Posterior cingulate gyrus (tissue), 11 donors: ENCODE data around the gene ZNF668.
"Not testable (repeated sequence)": the region's sequence is repeated elsewhere in the genome, so short reads cannot be mapped to it uniquely, and the experiment has no call there.

ENCODE experiments used
- DNase-seq, 10 donors: peaks; one replicate each; pipeline versions ENCODE4 v3.0.0 to v3.0.0-alpha.2; 2020 to 2021; ENCODE audit warnings: mixed read lengths in 3 of 10
- intact Hi-C: fragments of 100-400 bp; cut with DNase I; formaldehyde crosslinking; loops from one replicate; pipeline ENCODE4 v1.15.1; 2023

ZNF668 gene

DNA sequence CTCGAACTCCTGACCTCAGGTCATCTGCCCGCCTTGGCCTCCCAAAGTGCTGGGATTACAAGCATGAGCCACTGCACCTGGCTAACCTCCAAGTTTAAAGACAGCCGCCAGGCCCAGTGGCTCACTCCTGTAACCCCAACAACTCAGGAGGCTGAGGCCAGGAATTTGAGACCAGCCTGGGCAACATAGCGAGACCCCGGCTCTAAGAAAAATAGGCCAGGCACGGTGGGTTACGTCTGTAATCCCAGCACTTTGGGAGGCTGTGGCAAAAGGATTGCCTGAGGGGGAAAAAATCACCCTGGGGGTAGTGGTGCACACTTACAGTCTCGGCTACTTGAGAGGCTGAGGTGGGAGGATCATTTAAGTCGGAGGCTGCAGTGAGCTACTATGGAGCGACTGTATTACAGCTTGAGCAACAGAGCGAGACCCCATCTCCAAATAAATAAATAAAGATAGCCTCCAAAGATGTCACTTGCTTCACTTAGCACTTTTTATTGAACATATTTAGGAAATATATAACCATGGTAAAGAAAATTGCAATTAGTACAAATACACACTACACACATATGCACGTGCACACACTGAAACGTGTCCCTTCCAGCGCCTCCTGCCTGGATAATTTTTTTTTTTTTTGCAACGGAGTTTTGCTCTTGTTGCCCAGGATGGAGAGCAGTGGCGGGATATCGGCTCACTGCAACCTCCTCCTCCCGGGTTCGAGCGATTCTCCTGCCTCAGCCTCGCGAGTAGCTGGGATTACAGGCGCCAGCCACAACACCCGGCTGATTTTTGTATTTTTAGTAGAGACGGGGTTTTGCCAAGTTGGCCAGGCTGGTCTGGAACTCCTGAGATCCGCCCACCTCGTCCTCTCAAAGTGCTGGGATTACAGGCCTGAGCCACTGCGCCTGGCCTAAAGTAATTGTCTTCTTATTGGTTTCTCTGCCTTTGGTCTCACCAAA, 32.7 kb upstream of the ZNF668 start:
- intact Hi-C loops: loop anchor here (5.0 kb wide), 1 partner anchor 36 kb away; no protein-coding TSS in a partner anchor
- peak in 2 of 10 donors; percentile 9 to 40 for DNase-seq

DNA sequence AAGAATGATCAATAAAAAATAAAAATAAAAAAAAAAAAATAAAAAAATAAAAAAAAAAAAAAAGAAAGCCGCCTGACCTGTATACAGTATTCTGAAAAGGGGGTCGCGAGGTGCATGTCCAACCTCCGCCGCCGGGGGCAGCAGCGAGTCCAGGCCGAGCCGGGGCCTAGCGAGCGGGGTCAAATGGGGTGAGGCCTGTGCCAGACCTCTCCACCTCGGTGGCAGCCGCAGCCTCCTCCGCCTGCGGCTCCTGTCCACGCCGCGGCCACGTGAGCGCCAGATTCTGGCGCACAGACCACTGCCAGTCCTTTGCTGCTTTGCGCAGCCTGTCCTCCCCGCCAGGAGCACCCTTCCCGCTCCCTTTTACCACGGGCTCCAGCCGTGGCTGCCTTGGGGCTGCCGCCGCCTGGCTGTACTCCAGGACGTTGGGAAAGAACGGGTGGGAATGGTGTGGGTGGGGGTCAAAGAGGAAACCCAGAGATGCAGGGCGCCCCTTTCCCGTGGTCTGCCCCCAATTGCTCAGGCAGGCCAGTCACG, 31.7 kb upstream of the ZNF668 start:
- intact Hi-C loops: loop anchor here (5.0 kb wide), 1 partner anchor 37 kb away; no protein-coding TSS in a partner anchor
- peak; percentile 67 to 96 (median 82) for DNase-seq

- DNase-seq, intact Hi-C loops: not testable (repeated sequence)
Observed at GRCh38 chr16:31100876-31101641, 27.0 kb upstream of the ZNF668 start.

DNA sequence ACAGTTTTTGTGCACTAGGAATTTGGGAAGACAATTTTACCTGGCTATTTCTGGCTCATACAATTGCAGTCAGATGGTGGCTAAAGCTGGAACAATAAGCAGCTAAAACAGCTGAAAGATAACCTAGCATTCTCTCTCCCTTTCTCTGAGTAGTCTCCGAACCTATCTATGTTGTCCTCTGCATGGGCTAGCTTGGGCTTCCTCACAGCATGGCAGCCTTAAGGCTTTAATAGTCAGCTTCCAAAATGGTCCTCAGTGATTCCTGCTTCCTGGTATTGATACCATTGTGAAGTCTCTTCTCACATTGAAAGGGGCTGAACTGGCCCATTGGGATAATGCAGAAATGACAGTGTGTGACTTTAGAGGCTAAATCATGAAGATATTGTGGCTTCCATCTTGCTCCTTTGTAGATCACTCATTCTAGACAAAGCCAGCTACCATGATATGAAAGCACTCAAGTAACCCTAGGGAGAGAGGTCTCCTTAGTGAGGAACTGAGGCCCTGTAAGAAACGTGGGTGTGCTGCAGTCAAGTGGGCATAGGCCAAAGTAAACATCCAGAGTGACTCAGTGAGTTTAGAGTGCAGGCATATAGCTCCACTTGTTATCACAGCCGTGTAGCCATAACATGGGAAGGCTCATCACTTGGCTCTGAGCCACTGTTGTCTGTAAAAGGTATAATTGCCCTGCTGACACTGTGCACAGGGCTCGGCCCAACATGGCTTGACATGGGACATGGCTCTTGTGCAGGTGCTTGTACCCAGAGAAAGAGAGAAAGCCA, 26.0 kb upstream of the ZNF668 start:
- intact Hi-C loops: loop anchor here (5.0 kb wide), 1 partner anchor 113 kb away; the partner anchor contains the start of gene HSD3B7
- DNase-seq: no peak

GRCh38 chr16:31094424-31095120, 20.5 kb upstream of the ZNF668 start, which contains the start of gene VKORC1:
TSS of gene VKORC1 (minus strand) at chr16:31094797. CDS start at chr16:31094729, 68 bp downstream.
- peak; percentile 90 to 99 (median 94) for DNase-seq
- intact Hi-C loops: loop anchor here (1.0 to 5.0 kb wide), 2 partner anchors 48 to 107 kb away; partner anchors contain the start of gene HSD3B7

- DNase-seq: peak in 1 of 10 donors; percentile 81
Observed at GRCh38 chr16:31094088-31094423, 20.0 kb upstream of the ZNF668 start.

DNA sequence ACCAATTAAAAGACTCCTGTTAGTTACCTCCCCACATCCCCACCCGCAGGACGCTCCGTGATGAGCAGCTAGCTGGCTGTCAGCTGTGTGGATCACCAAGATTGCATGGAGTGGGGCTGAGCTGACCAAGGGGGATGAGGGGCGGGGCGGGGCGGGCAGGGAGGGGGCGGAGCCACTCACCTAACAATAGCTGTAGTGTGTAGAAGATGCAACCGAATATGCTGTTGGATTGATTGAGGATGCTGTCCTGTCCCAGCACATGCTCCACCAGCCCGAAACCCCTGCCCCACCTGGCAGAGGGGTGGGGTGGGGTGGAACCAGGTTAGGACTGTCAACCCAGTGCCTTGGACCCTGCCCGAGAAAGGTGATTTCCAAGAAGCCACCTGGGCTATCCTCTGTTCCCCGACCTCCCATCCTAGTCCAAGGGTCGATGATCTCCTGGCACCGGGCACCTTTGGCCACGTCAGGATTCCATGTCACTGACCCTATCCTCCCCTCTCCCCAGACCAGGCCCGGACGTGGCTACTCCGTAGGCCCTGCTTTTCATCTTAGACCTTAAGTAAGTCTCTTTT, 19.2 kb upstream of the ZNF668 start:
- intact Hi-C loops: no loop called here
- peak in 4 of 10 donors; percentile 32 to 76 (median 51) for DNase-seq

More at GRCh38 chr16:31094088-31094423, 20.0 kb upstream of the ZNF668 start:
- intact Hi-C loops: loop anchor here (1.0 kb wide), 1 partner anchor 48 kb away; no protein-coding TSS in a partner anchor

- intact Hi-C loops: no loop called here
- DNase-seq: peak in 2 of 10 donors; percentile 53 to 87
Observed at GRCh38 chr16:31092330-31092729, 18.3 kb upstream of the ZNF668 start.

GRCh38 chr16:31090540-31090939, 16.5 kb upstream of the ZNF668 start:
- intact Hi-C loops: no loop called here
- peak in 1 of 10 donors; percentile 35 for DNase-seq

DNA sequence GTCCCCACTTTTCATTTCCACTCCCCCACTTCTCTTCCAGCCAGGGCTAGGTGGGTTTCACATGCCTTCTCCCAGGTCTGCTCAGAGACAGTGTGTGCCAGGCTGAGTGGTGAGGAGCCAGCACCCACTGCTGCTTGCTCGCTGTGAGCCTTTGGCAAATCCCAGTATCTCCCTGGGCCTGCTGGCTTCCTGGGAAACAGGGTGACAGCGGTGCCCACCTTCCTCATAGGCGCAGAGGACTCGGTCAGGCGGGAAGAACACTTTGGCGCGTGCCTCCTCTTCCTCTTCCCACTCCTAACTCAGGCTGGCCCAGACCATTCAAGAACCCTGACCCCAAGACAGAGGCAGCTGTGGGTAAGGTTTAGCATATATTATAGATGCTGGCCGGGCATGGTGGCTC, 15.2 kb upstream of the ZNF668 start:
- DNase-seq: peak in 1 of 10 donors; percentile 47
- intact Hi-C loops: no loop called here

- intact Hi-C loops: no loop called here
- peak in 1 of 10 donors; percentile 52 for DNase-seq
Observed at GRCh38 chr16:31088459-31089183, 14.6 kb upstream of the ZNF668 start, which contains the start of gene PRSS53. TSS of gene PRSS53 (minus strand) at chr16:31088943. CDS start at chr16:31088809, 134 bp downstream.

GRCh38 chr16:31087971-31088370, 13.9 kb upstream of the ZNF668 start:
- intact Hi-C loops: no loop called here
- peak in 1 of 10 donors; percentile 21 for DNase-seq

GRCh38 chr16:31087481-31087880, 13.4 kb upstream of the ZNF668 start:
- DNase-seq: peak in 1 of 10 donors; percentile 49
- intact Hi-C loops: no loop called here

DNA sequence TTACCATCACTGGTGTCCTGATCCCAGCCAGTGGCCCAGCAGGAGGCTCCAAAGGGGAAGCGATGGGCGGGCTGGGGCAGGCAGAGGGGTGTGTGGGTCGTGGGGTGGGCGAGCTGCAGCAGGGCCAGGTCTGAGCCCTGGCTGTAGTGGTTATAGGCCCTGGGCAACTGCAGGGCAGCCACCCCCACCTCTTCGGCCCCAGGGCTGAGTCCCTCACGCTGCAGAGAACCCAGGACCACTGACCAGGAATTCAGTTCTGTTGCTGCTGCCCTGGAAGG, 12.5 kb upstream of the ZNF668 start:
- intact Hi-C loops: no loop called here
- DNase-seq: no peak

DNA sequence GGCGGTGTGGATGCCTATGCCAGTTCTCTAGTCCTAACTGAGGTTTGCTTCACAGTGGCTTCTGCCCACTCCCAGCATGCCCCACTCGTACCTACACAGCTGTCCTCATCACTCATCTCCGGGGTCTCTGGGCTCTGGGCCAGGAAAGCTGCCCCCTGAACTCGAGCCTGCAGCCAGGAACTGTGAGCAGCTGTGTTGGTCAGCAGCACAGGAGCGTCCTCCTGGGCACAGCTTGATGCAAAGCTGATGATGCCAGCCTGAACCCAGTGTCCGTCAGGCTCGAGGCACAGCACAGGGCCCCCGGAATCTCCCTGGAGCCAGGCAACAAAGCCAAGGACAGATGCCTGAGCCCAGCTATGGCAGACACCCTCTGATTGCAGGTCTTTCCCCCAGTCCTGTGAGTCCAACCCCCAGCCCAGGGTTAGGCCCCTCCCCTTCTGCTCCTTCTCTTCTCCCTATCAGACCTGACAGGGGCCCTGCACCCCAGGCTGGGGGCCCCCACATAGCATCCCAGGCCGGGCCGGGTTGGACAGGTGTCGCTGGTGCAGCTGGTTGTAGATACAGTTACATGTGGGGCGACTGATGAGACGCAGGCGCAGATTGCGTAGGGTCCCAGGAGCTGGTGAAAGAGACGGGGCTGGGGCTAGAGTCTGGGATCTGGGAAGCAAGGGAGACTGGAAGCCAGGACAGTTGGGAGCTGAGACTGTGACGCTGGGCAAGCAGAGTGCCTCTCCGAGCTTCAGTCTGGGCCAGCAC, 12.0 kb upstream of the ZNF668 start:
- peak in 1 of 10 donors; percentile 67 for DNase-seq
- intact Hi-C loops: no loop called here

DNA sequence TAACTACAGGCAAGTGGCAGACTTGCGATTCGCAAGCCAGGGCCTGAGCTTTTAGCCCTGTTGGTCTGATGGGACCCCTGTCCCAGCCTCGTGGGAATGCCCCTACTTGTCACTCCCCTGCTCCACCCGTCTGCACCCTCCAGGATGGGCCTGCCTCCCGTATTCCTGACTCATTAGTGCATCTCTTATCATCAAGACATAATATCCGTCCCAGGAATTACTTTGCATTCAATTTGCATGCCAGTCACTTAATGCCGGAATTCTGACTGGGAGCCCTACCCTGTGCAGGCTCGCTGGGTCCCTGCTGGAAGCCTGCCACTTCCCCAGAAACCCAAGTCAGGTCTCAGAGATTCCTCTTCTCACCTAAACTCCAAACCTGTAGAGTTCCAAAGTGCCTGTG, 11.4 kb upstream of the ZNF668 start:
- intact Hi-C loops: no loop called here
- peak in 2 of 10 donors; percentile 51 to 69 for DNase-seq

- DNase-seq: peak in 1 of 10 donors; percentile 15
- intact Hi-C loops: no loop called here
Observed at GRCh38 chr16:31084584-31085302, 10.7 kb upstream of the ZNF668 start.
